ENCODE results near the gene ZFYVE28.

The ZFYVE28 gene

GRCh38 chr4:2271279-2272025 lies 147.0 kb downstream of the ZFYVE28 start:
- DNase-seq (ENCODE audit: low read depth): no peak

- DNase-seq (ENCODE audit: low read depth): no peak
Measured at GRCh38 chr4:2270341-2271165, 147.9 kb downstream of the ZFYVE28 start.

GRCh38 chr4:2269618-2270163 lies 148.8 kb downstream of the ZFYVE28 start:
- DNase-seq (ENCODE audit: low read depth): no peak

GRCh38 chr4:2269206-2269531 lies 149.3 kb downstream of the ZFYVE28 start:
- no peak for DNase-seq (ENCODE audit: low read depth)

GRCh38 chr4:2268357-2269205 lies 149.9 kb downstream of the ZFYVE28 start:
- DNase-seq (ENCODE audit: low read depth): no peak

- no peak for DNase-seq (ENCODE audit: low read depth)
Measured at GRCh38 chr4:2267841-2268240, 150.6 kb downstream of the ZFYVE28 start.

- no peak for DNase-seq (ENCODE audit: low read depth)
Measured at GRCh38 chr4:2267320-2267811, 151.1 kb downstream of the ZFYVE28 start.

GRCh38 chr4:2266821-2267220 lies 151.6 kb downstream of the ZFYVE28 start:
- no peak for DNase-seq (ENCODE audit: low read depth)

GRCh38 chr4:2266181-2266580 lies 152.3 kb downstream of the ZFYVE28 start:
- DNase-seq (ENCODE audit: low read depth): peak; percentile 87

GRCh38 chr4:2265113-2266110 lies 153.0 kb downstream of the ZFYVE28 start:
- DNase-seq (ENCODE audit: low read depth): no peak

GRCh38 chr4:2264481-2265041 lies 153.9 kb downstream of the ZFYVE28 start:
- no peak for DNase-seq (ENCODE audit: low read depth)

GRCh38 chr4:2263926-2264321 lies 154.5 kb downstream of the ZFYVE28 start:
- DNase-seq (ENCODE audit: low read depth): no peak

- DNase-seq (ENCODE audit: low read depth): no peak
Measured at GRCh38 chr4:2262944-2263250, 155.5 kb downstream of the ZFYVE28 start.

GRCh38 chr4:2262145-2262943 lies 156.1 kb downstream of the ZFYVE28 start:
- DNase-seq (ENCODE audit: low read depth): peak; percentile 100

- DNase-seq (ENCODE audit: low read depth): no peak
Measured at GRCh38 chr4:2261853-2262144, 156.6 kb downstream of the ZFYVE28 start, which contains the start of gene MXD4. Gene MXD4, minus strand, starts transcription at chr4:2262109. Its CDS starts 129 bp downstream, at chr4:2261980.

GRCh38 chr4:2261110-2261852 lies 157.2 kb downstream of the ZFYVE28 start:
- DNase-seq (ENCODE audit: low read depth): peak; percentile 54

- DNase-seq (ENCODE audit: low read depth): peak; percentile 44
Measured at GRCh38 chr4:2260344-2261109, 157.9 kb downstream of the ZFYVE28 start.
